Measurements from ENCODE around the gene FOXA2. TPM values are rescaled to one million over a fixed set of nuclear protein-coding genes. Genes with fewer than 3 reads are reported as not detected.

The FOXA2 gene
- total and polyA plus RNA-seq, 2 of the 13 experiments (the other 11 are each of a cell fraction or from before 2014, with no cell fraction given), result 8.8 to 12.2 TPM

DNA sequence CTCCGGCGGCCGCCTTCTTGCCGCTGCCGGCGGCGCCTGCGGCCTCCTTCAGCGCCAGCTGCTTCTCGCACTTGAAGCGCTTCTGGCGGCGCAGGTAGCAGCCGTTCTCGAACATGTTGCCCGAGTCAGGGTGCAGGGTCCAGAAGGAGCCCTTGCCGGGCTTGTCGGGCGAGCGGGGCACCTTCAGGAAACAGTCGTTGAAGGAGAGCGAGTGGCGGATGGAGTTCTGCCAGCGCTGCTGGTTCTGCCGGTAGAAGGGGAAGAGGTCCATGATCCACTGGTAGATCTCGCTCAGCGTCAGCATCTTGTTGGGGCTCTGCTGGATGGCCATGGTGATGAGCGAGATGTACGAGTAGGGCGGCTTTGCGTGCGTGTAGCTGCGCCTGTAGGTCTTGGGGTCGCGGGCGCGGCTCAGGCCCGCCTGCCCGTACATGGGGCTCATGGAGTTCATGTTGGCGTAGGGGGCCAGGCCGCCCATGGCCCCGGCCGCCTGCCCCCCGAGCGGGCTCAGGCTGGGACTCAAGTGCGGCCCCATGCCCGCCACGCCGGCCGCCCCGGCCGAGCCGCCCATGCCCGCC is 1.9 kb downstream of the FOXA2 start (continued):
- TF ChIP-seq, protein P1, sequence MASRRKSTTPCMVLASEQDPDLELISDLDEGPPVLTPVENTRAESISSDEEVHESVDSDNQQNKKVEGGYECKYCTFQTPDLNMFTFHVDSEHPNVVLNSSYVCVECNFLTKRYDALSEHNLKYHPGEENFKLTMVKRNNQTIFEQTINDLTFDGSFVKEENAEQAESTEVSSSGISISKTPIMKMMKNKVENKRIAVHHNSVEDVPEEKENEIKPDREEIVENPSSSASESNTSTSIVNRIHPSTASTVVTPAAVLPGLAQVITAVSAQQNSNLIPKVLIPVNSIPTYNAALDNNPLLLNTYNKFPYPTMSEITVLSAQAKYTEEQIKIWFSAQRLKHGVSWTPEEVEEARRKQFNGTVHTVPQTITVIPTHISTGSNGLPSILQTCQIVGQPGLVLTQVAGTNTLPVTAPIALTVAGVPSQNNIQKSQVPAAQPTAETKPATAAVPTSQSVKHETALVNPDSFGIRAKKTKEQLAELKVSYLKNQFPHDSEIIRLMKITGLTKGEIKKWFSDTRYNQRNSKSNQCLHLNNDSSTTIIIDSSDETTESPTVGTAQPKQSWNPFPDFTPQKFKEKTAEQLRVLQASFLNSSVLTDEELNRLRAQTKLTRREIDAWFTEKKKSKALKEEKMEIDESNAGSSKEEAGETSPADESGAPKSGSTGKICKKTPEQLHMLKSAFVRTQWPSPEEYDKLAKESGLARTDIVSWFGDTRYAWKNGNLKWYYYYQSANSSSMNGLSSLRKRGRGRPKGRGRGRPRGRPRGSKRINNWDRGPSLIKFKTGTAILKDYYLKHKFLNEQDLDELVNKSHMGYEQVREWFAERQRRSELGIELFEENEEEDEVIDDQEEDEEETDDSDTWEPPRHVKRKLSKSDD (CRISPR knock-in tag; IDR thresholded peaks at IDR 0.05; ENCODE audit: low read depth), result no peak; the same call in 1 of the 2 replicates
- TF ChIP-seq HDAC2 (CRISPR knock-in tag; IDR thresholded peaks at IDR 0.05), result no peak; the same call in 1 of the 2 replicates
- no peak for TF ChIP-seq ELF3 (CRISPR knock-in tag; IDR thresholded peaks at IDR 0.05)
- TF ChIP-seq MXD4 (CRISPR knock-in tag; IDR thresholded peaks at IDR 0.05), result no peak
- TF ChIP-seq, protein P2, sequence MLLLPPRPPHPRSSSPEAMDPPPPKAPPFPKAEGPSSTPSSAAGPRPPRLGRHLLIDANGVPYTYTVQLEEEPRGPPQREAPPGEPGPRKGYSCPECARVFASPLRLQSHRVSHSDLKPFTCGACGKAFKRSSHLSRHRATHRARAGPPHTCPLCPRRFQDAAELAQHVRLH (CRISPR knock-in tag; IDR thresholded peaks at IDR 0.05; ENCODE audit: borderline replicate concordance, low read depth), result no peak
- TF ChIP-seq ZNF790 (CRISPR knock-in tag; IDR thresholded peaks at IDR 0.05; ENCODE audit: borderline replicate concordance), result no peak
- TF ChIP-seq POLR2AphosphoS2 (IDR thresholded peaks at IDR 0.05; ENCODE audit: low read depth, low read length), result no peak
- TF ChIP-seq ZKSCAN5 (CRISPR knock-in tag; IDR thresholded peaks at IDR 0.05), result no peak
- TF ChIP-seq POLR2AphosphoS5 (IDR thresholded peaks at IDR 0.05; ENCODE audit: low read depth, low read length), result no peak
- TF ChIP-seq, protein P3, sequence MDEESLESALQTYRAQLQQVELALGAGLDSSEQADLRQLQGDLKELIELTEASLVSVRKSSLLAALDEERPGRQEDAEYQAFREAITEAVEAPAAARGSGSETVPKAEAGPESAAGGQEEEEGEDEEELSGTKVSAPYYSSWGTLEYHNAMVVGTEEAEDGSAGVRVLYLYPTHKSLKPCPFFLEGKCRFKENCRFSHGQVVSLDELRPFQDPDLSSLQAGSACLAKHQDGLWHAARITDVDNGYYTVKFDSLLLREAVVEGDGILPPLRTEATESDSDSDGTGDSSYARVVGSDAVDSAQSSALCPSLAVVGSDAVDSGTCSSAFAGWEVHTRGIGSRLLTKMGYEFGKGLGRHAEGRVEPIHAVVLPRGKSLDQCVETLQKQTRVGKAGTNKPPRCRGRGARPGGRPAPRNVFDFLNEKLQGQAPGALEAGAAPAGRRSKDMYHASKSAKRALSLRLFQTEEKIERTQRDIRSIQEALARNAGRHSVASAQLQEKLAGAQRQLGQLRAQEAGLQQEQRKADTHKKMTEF (CRISPR knock-in tag; IDR thresholded peaks at IDR 0.05), result no peak
- TF ChIP-seq ZNF672 (CRISPR knock-in tag; IDR thresholded peaks at IDR 0.05), result no peak
- no peak for TF ChIP-seq TGIF2 (CRISPR knock-in tag; IDR thresholded peaks at IDR 0.05)
- TF ChIP-seq, protein P4, sequence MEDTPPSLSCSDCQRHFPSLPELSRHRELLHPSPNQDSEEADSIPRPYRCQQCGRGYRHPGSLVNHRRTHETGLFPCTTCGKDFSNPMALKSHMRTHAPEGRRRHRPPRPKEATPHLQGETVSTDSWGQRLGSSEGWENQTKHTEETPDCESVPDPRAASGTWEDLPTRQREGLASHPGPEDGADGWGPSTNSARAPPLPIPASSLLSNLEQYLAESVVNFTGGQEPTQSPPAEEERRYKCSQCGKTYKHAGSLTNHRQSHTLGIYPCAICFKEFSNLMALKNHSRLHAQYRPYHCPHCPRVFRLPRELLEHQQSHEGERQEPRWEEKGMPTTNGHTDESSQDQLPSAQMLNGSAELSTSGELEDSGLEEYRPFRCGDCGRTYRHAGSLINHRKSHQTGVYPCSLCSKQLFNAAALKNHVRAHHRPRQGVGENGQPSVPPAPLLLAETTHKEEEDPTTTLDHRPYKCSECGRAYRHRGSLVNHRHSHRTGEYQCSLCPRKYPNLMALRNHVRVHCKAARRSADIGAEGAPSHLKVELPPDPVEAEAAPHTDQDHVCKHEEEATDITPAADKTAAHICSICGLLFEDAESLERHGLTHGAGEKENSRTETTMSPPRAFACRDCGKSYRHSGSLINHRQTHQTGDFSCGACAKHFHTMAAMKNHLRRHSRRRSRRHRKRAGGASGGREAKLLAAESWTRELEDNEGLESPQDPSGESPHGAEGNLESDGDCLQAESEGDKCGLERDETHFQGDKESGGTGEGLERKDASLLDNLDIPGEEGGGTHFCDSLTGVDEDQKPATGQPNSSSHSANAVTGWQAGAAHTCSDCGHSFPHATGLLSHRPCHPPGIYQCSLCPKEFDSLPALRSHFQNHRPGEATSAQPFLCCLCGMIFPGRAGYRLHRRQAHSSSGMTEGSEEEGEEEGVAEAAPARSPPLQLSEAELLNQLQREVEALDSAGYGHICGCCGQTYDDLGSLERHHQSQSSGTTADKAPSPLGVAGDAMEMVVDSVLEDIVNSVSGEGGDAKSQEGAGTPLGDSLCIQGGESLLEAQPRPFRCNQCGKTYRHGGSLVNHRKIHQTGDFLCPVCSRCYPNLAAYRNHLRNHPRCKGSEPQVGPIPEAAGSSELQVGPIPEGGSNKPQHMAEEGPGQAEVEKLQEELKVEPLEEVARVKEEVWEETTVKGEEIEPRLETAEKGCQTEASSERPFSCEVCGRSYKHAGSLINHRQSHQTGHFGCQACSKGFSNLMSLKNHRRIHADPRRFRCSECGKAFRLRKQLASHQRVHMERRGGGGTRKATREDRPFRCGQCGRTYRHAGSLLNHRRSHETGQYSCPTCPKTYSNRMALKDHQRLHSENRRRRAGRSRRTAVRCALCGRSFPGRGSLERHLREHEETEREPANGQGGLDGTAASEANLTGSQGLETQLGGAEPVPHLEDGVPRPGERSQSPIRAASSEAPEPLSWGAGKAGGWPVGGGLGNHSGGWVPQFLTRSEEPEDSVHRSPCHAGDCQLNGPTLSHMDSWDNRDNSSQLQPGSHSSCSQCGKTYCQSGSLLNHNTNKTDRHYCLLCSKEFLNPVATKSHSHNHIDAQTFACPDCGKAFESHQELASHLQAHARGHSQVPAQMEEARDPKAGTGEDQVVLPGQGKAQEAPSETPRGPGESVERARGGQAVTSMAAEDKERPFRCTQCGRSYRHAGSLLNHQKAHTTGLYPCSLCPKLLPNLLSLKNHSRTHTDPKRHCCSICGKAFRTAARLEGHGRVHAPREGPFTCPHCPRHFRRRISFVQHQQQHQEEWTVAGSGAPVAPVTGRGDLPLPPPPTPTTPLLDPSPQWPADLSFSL (CRISPR knock-in tag; IDR thresholded peaks at IDR 0.05), result no peak
- TF ChIP-seq HOXA5 (CRISPR knock-in tag; IDR thresholded peaks at IDR 0.05), result no peak
- no peak for TF ChIP-seq CBX2 (IDR thresholded peaks at IDR 0.05; ENCODE audit: low read depth, low read length)
- TF ChIP-seq CBX2 (CRISPR knock-in tag; IDR thresholded peaks at IDR 0.05; ENCODE audit: low read depth), result no peak
- TF ChIP-seq ADNP (CRISPR knock-in tag; IDR thresholded peaks at IDR 0.05), result no peak
- TF ChIP-seq ZNF841 (CRISPR knock-in tag; IDR thresholded peaks at IDR 0.05; ENCODE audit: borderline replicate concordance), result no peak
- no peak for TF ChIP-seq ZNF296 (CRISPR knock-in tag; conservative IDR thresholded peaks at IDR 0.05)
- no peak for TF ChIP-seq SMAD9 (CRISPR knock-in tag; IDR thresholded peaks at IDR 0.05)
